ENCODE data around the gene MXRA7.

The MXRA7 gene

DNA sequence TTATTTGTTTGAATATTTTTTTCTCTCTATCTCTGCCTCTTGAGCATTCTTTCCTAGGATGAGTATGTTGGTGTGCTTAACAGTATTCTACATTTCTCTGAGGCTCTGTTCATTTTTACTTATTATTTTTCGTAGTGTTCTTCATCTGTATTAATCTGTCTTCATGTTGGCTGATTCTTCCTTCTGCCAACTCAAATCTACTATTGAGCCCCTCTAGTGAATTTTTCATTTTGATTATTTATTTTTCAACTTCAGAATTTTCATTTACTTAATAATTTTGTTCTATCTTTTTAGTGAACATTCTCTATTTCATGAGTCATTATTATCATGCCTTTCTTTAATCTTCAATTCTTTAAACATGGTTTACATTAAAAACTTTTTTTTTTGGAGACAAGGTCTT lies 64.1 kb downstream of the MXRA7 start:
- Histone ChIP-seq H3K36me3 (ENCODE audit: control insufficient read depth in 2 of 2, insufficient read depth in 1 of 2, low read length in 2 of 2) (no peaks in the 10 kb centered on the region), H3K27ac (ENCODE audit: extremely low read depth, low read depth, low read length) (no peak overlapping the region), H3K9me3 (ENCODE audit: control insufficient read depth, insufficient read depth, low read depth, low read length) (no peaks in the 10 kb centered on the region), H3K4me1 (ENCODE audit: control insufficient read depth, insufficient read depth, low read length) (peaks cover under 1% of the 10 kb centered on the region; the same call in 1 of the 2 replicates), H3K4me3 (ENCODE audit: low read depth, low read length) (no peak overlapping the region)
- ChIA-PET POLR2A (no interaction called here), CTCF (interaction anchor here (1.6 kb wide), 1 partner anchor 23 kb away, joined by 5 read pairs; no protein-coding TSS in a partner anchor)
- no peak for TF ChIP-seq ZNF354C (tag by site-specific recombination; IDR thresholded peaks at IDR 0.05; ENCODE audit: borderline replicate concordance, low read depth)
- no peak for TF ChIP-seq ZNF274 (IDR thresholded peaks at IDR 0.05; ENCODE audit: low read length)
- no peak for TF ChIP-seq ZNF274 (tag by site-specific recombination; IDR thresholded peaks at IDR 0.05; ENCODE audit: borderline replicate concordance)
- TF ChIP-seq SETDB1 (IDR thresholded peaks at IDR 0.05; ENCODE audit: insufficient read length, low read length): peak; percentile 87

DNA sequence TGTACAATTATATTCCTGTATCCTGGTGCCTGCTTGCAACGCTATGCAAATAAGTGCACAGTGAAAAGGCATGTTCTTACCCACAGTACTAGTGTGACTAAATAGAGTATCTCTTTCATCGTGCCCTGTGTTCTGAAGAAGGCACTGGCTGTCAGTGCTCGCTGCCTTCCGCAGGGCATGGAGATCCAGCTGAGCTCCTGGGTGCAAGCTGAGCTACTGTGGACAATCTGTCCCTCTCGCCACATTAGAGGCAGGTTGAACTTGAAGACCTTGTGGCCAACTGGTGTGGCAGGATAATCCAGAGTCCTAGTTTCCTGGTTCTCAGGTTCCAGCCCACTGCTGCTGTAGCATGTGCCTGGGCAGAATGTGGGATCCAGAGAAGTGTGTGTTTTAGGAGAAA lies 65.3 kb downstream of the MXRA7 start:
- H3K9me3 ChIP-seq (ENCODE audit: control insufficient read depth, insufficient read depth, low read depth, low read length): no peaks in the 10 kb centered on the region
- H3K27ac ChIP-seq (ENCODE audit: extremely low read depth, low read depth, low read length): 0 out of 2 replicates have a peak overlapping the region, but pooled peaks have one; percentile 4
- H3K36me3 ChIP-seq (ENCODE audit: control insufficient read depth in 2 of 2, insufficient read depth in 1 of 2, low read length in 2 of 2): no peaks in the 10 kb centered on the region
- no peak overlapping the region for H3K4me3 ChIP-seq (ENCODE audit: low read depth, low read length)
- TF ChIP-seq ZNF624 (tag by site-specific recombination; IDR thresholded peaks at IDR 0.05) (no peak), SP2 (tag by site-specific recombination; IDR thresholded peaks at IDR 0.05) (no peak), HOXA7 (CRISPR knock-in tag; IDR thresholded peaks at IDR 0.05; ENCODE audit: borderline replicate concordance) (no peak), ZNF623 (tag by site-specific recombination; IDR thresholded peaks at IDR 0.05) (no peak), ZNF629 (tag by site-specific recombination; IDR thresholded peaks at IDR 0.05) (no peak), ZNF157 (tag by site-specific recombination; IDR thresholded peaks at IDR 0.05) (no peak), ZNF23 (tag by site-specific recombination; IDR thresholded peaks at IDR 0.05; ENCODE audit: borderline replicate concordance) (no peak), ZNF549 (tag by site-specific recombination; IDR thresholded peaks at IDR 0.05) (no peak), ZNF571 (tag by site-specific recombination; IDR thresholded peaks at IDR 0.05) (no peak), ZNF596 (tag by site-specific recombination; IDR thresholded peaks at IDR 0.05) (no peak), ZNF391 (tag by site-specific recombination; IDR thresholded peaks at IDR 0.05; ENCODE audit: borderline replicate concordance, low read depth) (no peak), ZNF121 (tag by site-specific recombination; IDR thresholded peaks at IDR 0.05) (no peak), ZNF626 (tag by site-specific recombination; IDR thresholded peaks at IDR 0.05) (no peak), ZNF544 (tag by site-specific recombination; IDR thresholded peaks at IDR 0.05) (no peak)
- TF ChIP-seq, protein P1, sequence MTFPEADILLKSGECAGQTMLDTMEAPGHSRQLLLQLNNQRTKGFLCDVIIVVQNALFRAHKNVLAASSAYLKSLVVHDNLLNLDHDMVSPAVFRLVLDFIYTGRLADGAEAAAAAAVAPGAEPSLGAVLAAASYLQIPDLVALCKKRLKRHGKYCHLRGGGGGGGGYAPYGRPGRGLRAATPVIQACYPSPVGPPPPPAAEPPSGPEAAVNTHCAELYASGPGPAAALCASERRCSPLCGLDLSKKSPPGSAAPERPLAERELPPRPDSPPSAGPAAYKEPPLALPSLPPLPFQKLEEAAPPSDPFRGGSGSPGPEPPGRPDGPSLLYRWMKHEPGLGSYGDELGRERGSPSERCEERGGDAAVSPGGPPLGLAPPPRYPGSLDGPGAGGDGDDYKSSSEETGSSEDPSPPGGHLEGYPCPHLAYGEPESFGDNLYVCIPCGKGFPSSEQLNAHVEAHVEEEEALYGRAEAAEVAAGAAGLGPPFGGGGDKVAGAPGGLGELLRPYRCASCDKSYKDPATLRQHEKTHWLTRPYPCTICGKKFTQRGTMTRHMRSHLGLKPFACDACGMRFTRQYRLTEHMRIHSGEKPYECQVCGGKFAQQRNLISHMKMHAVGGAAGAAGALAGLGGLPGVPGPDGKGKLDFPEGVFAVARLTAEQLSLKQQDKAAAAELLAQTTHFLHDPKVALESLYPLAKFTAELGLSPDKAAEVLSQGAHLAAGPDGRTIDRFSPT (tag by site-specific recombination; IDR thresholded peaks at IDR 0.05): no peak
- peaks cover 12% of the 10 kb centered on the region for H3K4me1 ChIP-seq (ENCODE audit: control insufficient read depth, insufficient read depth, low read length)
- POLR2A ChIA-PET: no interaction called here
- CTCF ChIA-PET: interaction anchor here (1.6 kb wide), 1 partner anchor 22 kb away, joined by 5 read pairs; no protein-coding TSS in a partner anchor

DNA sequence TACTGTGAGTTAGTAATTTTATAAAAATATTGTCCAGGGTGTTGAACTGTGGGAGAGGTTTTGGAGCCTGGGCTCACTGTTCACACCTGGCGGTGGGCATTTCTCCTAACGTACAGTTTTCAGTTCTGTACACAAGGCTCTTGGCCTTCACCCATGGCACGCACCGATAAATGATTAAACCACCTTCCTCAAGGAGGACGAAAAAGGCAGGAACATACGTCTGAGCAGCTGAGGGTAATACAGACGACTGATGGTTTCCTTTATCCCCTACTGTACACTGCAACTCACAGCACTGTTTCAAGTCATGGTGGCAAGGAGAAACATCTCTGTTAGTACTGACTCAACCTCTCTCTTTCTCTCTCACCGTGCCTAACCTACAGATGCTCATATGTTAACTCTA lies 65.8 kb downstream of the MXRA7 start:
- Histone ChIP-seq H3K4me1 (ENCODE audit: control insufficient read depth, insufficient read depth, low read length) (peaks cover 14% of the 10 kb centered on the region), H3K9me3 (ENCODE audit: control insufficient read depth, insufficient read depth, low read depth, low read length) (no peaks in the 10 kb centered on the region), H3K4me3 (ENCODE audit: low read depth, low read length) (no peak overlapping the region), H3K27ac (ENCODE audit: extremely low read depth, low read depth, low read length) (no peak overlapping the region), H3K36me3 (ENCODE audit: control insufficient read depth in 2 of 2, insufficient read depth in 1 of 2, low read length in 2 of 2) (no peaks in the 10 kb centered on the region)
- ChIA-PET POLR2A (no interaction called here), CTCF (interaction anchor here (1.6 kb wide), 1 partner anchor 21 kb away, joined by 5 read pairs; no protein-coding TSS in a partner anchor)
- TF ChIP-seq YY2 (tag by site-specific recombination; IDR thresholded peaks at IDR 0.05) (no peak), ZNF416 (tag by site-specific recombination; IDR thresholded peaks at IDR 0.05) (no peak), ZFP69B (tag by site-specific recombination; IDR thresholded peaks at IDR 0.05) (no peak), ZNF23 (tag by site-specific recombination; IDR thresholded peaks at IDR 0.05; ENCODE audit: borderline replicate concordance) (no peak)
- TF ChIP-seq, protein P2, sequence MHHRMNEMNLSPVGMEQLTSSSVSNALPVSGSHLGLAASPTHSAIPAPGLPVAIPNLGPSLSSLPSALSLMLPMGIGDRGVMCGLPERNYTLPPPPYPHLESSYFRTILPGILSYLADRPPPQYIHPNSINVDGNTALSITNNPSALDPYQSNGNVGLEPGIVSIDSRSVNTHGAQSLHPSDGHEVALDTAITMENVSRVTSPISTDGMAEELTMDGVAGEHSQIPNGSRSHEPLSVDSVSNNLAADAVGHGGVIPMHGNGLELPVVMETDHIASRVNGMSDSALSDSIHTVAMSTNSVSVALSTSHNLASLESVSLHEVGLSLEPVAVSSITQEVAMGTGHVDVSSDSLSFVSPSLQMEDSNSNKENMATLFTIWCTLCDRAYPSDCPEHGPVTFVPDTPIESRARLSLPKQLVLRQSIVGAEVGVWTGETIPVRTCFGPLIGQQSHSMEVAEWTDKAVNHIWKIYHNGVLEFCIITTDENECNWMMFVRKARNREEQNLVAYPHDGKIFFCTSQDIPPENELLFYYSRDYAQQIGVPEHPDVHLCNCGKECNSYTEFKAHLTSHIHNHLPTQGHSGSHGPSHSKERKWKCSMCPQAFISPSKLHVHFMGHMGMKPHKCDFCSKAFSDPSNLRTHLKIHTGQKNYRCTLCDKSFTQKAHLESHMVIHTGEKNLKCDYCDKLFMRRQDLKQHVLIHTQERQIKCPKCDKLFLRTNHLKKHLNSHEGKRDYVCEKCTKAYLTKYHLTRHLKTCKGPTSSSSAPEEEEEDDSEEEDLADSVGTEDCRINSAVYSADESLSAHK (tag by site-specific recombination; IDR thresholded peaks at IDR 0.05): peak; percentile 45; the same call in 1 of the 2 replicates
- TF ChIP-seq, protein P3, sequence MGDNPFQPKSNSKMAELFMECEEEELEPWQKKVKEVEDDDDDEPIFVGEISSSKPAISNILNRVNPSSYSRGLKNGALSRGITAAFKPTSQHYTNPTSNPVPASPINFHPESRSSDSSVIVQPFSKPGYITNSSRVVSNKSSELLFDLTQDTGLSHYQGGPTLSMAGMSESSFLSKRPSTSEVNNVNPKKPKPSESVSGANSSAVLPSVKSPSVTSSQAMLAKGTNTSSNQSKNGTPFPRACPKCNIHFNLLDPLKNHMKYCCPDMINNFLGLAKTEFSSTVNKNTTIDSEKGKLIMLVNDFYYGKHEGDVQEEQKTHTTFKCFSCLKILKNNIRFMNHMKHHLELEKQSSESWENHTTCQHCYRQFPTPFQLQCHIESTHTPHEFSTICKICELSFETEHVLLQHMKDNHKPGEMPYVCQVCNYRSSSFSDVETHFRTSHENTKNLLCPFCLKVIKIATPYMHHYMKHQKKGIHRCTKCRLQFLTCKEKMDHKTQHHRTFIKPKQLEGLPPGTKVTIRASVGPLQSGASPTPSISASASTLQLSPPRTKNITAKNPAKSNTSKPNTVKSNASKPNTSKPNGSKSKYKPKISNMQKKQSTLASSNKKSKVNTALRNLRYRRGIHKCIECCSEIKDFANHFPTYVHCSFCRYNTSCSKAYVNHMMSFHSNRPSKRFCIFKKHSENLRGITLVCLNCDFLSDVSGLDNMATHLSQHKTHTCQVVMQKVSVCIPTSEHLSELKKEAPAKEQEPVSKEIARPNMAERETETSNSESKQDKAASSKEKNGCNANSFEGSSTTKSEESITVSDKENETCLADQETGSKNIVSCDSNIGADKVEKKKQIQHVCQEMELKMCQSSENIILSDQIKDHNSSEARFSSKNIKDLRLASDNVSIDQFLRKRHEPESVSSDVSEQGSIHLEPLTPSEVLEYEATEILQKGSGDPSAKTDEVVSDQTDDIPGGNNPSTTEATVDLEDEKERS (tag by site-specific recombination; IDR thresholded peaks at IDR 0.05): no peak

Measured in HEK293 (cell line).